GM18517 (cell line): Measurements from ENCODE around the gene RPS28.

Source experiments
- ATAC-seq: cut with Tn5 transposase; IDR thresholded peaks from one replicate; pipeline ENCODE4 v1.9.1; 2021; ENCODE audit warnings: mild to moderate bottlenecking, moderate library complexity; ENCODE audit not compliant: unreplicated experiment

The RPS28 gene

DNA sequence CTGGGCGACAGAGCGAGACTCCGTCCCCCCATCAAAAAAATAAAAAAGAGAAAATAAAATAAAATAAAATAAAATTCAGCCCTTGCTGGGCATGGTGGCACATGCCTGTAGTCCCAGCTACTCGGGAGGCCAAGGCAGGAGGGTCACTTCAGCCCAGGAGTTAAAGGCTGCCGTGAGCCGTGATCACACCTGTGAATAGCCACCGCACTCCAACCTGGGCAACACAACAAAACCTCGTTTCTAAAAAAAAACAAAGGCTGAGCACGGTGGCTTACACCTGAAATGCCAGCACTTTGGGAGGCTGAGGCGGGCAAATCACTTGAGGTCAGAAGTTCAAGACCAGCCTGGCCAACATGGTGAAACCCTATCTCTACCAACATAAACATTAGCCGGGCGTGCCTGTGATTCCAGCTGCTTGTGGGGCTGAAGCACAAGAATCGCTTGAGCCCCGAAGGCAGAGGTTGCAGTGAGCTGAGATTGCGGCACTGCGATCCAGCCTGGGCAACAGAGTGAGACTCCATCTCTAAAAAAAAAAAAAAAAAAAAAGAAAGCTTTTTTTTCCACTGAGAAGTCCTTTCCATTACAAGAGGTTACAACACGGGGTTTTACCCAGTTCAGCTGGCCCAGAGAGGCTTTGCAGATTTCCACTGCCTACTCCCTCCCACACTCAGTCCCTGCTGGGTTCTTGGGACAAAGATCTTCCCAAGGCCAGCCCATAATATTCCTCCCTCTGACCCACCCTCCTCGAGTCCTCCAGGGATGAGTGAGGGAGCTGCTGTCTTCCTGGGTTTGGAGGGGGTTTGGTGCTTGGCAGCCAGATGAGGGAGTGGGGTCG lies 49.1 kb downstream of the RPS28 start:
- no peak for ATAC-seq

GRCh38 chr19:8371011-8371804 lies 49.9 kb downstream of the RPS28 start:
- ATAC-seq, result no peak
